KBM-7 (cell line): ENCODE data around the gene ITLN2.
"Not testable (repeated sequence)": the region's sequence is repeated elsewhere in the genome, so short reads cannot be mapped to it uniquely, and the experiment has no call there.

ENCODE experiments used
- DNase-seq: peaks from one replicate; pipeline ENCODE4 v3.0.0-alpha.2; 2015
- in situ Hi-C: fragments of 300-500 bp; cut with MboI; formaldehyde crosslinking; loops from 2 replicates; pipeline ENCODE4 v1.14.3; 2020; ENCODE audit warnings: low sequenced_read_pairs, low pct_unique_long_range_greater_than_20kb, mixed read lengths

Gene ITLN2

DNA sequence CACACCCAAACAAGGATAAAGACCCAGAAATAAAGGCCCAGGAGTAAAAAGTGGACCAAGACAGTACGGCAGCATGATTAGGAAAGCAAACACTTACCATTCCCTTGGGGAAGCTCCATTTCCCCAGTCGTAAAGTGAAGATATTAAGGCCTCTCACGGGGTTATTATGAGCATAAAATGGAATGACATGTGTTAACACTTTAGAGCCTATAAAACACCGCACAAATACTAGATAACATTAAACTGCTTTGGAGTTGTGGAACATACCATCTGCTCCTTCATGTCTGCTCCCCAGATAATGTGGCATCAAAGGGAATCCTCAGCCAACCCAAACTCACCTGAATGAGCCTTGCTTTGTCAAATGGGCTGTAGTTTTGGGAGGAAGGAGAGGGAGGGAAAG lies 8.9 kb upstream of the ITLN2 start:
- no peak for DNase-seq
- in situ Hi-C loops, result no loop called here

DNA sequence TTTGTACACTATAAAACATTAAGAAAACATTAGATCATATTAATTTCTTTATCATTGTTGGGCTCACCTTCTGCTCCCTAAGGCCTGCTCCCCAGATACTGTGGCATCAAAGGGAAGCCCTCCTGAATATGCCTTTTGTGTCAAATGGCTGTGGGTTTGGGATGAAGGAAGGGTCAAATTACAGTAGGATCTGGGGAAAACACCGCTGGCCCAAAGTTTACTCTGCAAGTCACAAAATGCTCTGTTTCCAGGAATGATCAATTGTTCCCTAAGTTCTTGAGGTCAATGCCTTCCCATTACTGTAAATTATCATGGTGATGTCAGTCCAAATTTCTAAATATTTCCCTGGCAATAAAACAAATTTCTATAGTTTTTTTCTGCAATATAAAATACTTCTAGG lies 6.8 kb upstream of the ITLN2 start:
- DNase-seq, result no peak
- in situ Hi-C loops, result no loop called here

DNA sequence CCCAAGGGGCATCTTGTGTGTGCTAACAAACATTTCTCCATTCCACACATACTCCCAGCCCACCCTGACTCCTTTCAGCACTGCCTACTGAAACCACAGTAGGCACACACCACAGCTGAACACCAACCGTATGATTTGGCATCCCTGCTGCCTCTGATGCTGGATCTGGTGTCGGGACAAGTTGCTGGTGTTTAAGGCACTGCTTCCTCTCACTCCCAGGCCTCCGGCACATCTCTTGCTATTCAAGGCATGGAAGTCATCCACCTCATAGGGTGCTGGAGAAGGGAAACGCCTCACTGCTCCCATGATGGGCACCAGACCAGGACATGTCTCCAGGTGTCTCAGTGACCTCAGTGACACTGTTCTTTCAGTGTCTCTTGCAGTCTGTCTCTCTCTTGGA lies 2.4 kb upstream of the ITLN2 start:
- no peak for DNase-seq
- in situ Hi-C loops, result loop anchor here (10.0 kb wide), 1 partner anchor 122 kb away; no protein-coding TSS in a partner anchor

DNA sequence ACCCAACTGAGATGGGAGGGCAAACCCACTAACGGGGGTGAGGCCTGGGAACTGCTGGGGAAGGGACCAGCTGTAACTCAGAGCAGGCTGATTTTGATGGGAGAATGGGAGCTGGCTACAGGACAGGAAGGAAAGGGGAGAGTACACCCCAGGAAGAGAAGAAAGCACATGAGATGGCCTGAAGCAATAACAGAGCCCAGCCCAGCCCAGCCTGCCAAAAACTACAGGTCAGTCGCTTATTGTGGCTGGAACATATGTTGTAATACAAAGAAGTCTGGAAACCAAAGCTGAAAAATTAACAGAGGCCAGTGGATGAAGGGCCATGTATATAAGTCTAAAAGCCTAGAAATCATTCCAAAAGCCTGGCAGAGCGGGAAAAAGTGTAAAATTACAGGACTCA lies 1.6 kb downstream of the ITLN2 start:
- DNase-seq, result no peak
- in situ Hi-C loops, result loop anchor here (10.0 kb wide), 1 partner anchor 118 kb away; no protein-coding TSS in a partner anchor

DNA sequence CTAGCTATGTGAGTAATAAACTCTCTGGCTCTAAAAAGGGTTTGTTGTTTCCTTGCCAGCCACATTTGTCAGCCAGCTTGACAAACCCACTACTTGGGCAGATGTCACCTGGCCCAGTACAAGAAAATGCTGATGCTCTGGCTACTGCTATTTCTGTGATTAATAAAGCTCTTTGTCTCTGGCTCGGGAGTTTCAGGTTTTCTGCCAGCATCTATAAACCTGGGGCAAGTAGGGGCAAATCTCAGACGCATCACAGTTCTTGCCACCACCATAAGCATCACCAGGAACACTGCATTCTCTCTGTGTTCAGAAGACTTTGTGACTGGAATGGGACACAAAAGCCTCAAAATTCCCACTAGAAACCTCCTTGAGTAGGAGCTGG lies 2.5 kb downstream of the ITLN2 start:
- in situ Hi-C loops, result loop anchor here (10.0 kb wide), 1 partner anchor 117 kb away; no protein-coding TSS in a partner anchor
- no peak for DNase-seq

DNA sequence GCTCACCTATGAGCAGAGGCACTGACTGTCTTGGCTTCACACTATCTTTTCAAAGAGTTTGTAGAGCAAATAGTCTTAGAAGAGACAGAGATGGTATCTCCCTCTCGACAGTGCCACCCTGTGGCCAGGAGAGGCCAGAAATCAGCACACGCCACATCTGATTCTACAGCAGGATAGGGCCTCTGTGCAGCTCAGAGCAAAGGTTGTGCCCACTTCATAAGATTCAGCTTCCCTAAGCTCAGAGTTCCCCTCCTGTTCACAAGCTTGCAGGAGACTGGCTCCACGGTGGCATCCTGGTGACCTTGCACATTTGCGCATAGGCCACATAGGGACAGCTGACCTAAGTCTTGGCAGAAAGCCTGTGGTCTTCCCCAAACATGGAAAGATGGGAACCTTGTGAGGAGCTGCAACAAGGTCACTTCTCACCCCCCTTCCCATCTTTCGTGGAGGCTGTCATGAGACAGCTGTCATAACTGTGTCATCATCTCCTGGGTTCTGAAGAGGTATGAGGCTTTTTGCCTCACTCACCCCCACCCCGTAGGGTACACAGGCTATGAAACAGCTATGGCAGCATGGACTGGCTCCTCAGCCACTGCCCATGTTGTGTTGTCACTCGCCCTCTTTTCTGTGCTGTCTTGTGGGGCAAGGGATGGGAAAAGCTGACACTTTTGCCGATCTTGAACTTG lies 3.0 kb downstream of the ITLN2 start:
- in situ Hi-C loops, result loop anchor here (10.0 kb wide), 1 partner anchor 117 kb away; no protein-coding TSS in a partner anchor
- peak; percentile 83 for DNase-seq

DNA sequence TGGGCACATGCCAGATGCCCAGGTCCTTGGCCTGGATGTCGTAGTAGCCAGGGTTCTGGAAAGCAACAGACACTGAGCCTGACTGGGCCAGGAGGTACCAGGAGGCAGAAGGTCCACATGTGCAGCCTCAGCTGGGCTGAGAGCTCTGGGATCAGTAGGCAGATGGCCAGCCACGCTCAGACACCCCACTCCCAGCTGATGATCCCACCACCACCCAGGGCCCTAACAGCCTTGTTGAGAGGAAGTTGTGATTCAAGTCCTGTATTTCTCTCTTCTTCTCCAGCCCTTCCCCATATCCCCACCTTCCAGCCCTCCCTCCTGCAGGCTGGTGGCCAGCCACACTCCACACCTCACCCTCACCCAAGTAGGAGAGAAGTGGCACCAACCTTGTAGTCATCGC lies 4.0 kb downstream of the ITLN2 start:
- DNase-seq, result no peak
- in situ Hi-C loops, result loop anchor here (10.0 kb wide), 1 partner anchor 116 kb away; no protein-coding TSS in a partner anchor

DNA sequence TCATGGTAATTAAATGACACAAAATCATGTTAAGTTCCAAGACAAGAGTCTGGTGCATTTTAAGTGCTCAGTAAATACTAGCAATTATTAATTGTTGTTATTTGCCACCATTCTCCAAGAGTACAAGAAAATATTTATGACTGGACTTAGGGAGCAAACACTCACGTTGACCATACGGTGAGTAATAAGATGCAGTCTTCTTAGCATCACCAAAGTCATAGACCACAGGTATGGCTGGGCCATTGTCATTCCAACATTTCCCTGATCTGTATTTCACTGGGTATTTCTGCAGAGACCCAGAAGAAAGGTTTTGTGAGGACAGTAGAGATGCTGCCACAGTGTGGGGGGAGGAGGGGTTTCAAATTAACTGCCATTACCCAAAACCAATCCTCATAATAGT lies 4.7 kb downstream of the ITLN2 start:
- in situ Hi-C loops, result loop anchor here (10.0 kb wide), 1 partner anchor 115 kb away; no protein-coding TSS in a partner anchor
- no peak for DNase-seq

DNA sequence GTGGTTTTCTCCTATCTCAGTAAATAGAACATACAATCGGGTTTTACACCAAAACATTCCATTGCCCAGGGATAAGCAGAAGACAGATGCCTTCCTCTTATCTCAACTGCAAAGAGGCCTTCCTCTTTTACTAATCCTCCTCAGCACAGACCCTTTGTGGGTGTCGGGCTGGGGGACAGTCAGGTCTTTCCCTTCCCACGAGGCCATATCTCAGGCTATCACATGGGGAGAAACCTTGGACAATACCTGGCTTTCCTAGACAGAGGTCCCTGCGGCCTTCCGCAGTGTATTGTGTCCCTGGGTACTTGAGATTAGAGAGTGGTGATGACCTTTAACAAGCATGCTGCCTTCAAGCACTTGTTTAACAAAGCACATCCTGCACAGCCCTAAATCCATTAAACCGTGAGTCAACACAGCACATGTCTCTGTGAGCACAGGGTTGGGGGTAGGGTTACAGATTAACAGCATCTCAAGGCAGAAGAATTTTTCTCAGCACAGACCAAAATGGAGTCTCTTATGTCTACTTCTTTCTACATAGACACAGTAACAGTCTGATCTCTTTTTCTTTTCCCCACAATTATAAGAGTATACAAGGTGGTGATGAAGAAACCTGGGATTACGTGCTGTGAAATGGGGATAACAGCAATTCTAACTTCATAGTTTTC lies 5.3 kb downstream of the ITLN2 start:
- DNase-seq, result peak; percentile 48
- in situ Hi-C loops, result not testable (repeated sequence)

DNA sequence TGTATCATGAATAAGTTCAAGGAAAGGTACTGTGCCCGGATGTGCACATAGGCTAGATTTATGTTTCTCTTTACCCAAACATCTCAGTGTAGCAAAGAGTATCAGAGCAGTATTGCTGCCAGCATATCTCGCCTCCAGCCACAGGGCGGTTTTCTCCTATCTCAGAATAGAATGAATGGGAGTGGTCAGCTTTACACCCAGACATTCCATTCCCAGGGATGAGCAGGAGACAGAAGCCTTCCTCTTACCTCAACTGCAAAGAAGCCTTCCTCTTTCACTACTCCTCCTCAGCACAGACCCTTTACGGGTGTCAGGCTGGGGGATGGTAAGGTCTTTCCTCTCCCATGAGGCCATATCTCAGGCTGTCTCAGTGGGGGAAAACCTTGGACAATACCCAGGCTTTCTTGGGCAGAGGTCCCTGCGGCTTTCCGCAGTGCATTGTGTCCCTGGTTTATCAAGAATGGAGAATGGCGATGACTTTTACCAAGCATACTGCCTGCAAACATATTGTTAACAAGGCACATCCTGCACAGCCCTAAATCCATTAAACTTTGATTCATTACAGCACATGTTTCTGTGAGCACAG lies 7.3 kb downstream of the ITLN2 start:
- DNase-seq, in situ Hi-C loops: not testable (repeated sequence)

DNA sequence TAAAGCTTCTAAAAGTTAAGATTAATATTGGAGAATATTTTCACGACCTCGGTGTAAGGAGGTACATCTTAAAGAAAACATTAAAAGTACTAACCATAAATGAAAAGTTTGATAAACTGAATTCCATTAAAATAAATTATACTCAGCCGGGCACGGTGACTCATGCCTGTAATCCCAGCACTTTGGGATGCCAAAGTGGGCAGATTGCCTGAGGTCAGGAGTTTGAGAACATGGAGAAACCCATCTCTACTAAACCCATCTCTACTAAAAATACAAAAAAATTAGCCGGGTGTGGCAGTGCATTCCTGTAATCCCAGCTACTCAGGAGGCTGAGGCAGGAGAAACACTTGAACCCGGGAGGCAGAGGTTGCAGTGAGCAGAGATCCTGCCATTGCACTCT lies 8.7 kb downstream of the ITLN2 start:
- in situ Hi-C loops, DNase-seq: not testable (repeated sequence)

DNA sequence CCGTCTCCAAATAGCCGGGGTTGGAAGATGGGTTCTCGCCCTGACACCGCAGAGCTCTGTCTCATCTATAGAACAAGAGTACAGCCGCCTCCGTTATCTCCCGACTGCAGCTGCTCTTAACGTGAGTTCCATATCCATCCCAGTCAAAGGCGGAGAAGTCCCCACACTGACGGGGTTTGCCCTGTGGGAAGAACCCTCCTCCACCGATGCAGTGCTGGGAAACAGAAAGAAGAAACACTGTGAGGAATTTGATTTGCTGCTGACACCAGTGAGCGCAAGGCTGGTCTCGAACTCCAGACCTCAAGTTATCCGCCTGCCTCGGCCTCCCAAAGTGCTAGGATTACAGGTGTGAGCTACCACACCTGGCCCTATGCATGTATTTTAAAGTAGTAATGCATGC lies 9.5 kb downstream of the ITLN2 start:
- in situ Hi-C loops, result no loop called here
- no peak for DNase-seq

DNA sequence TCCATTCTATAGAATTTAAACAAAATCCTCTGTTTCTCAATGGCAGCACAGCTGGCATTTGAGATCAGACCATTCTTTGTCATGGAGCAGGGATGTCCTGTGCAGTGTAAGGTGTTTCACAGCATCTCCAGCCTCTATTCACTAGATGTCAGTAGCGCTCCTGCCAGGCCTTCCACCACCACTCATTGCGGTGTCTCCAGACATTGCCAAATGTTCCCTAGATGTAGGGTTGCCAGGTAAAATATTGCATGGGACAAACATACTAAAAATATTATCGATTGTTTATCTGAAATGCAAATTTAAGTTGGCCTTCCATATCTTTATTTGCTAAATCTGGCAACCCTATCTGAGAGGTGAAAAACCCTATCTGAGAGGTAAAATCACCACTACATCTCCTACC lies 11.7 kb downstream of the ITLN2 start:
- peak; percentile 26 for DNase-seq
- in situ Hi-C loops, result no loop called here

DNA sequence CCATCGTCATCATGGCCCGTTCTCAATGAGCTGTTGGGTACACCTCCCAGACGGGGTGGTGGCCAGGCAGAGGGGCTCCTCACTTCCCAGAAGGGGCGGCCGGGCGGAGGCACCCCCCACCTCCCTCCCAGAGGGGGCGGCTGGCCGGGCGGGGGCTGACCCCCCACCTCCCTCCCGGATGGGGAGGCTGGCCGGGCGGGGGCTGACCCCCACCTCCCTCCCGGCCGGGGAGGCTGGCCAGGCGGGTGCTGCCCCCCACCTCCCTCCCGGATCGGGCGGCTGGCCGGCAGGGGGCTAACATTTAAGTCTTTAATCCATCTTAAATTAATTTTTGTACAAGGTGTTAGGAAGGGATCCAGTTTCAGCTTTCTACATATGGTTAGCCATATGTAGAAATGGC lies 17.9 kb downstream of the ITLN2 start:
- in situ Hi-C loops, DNase-seq: not testable (repeated sequence)

DNA sequence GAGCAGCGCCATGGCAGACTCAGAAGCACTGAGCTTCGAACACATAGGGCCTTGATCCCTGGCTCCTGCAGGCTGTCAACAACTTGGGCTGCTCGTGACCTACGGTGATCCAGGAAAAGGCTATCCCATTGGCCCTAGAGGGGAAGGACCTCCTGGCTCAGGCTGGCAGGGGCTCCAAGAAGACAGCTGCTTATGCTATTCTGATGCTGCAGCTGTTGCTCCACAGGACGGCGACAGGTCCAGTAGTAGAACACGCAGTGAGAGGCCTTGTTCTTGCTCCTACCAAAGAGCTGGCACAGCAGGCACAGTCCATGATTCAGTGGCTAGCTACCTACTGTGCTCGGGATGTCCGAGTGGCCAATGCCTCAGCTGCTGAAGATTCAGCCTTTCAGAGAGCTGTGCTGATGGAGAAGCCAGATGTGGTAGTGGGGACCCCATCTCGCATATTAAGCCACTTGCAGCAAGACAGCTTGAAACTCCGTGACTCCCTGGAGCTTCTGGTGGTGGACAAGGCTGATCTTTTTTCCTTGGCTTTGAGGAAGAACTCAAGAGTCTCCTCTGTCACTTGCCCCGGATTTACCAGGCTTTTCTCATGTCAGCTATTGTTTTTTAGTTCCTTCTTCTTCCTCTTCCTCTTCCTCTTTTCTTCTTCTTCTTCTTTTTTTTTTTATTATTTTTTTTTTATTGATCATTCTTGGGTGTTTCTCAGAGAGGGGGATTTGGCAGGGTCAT lies 18.9 kb downstream of the ITLN2 start:
- in situ Hi-C loops, result no loop called here
- DNase-seq, result peak; percentile 49

DNA sequence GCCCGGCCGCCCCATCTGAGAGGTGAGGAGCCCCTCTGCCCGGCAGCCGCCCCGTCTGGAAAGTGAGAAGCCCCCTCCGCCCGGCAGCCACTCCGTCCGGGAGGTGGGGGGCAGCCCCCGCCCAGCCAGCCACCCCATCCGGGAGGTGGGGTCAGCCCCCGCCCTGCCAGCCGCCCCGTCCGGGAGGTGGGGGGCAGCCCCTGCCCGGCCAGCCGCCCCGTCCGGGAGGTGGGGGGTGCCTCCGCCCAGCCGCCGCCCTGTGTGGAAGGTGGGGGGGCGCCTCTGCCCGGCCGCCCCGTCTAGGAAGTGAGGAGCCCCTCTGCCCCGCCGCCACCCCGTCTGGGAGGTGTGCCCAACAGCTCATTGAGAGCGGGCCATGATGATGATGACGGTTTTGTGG lies 21.3 kb downstream of the ITLN2 start:
- DNase-seq, in situ Hi-C loops: not testable (repeated sequence)

DNA sequence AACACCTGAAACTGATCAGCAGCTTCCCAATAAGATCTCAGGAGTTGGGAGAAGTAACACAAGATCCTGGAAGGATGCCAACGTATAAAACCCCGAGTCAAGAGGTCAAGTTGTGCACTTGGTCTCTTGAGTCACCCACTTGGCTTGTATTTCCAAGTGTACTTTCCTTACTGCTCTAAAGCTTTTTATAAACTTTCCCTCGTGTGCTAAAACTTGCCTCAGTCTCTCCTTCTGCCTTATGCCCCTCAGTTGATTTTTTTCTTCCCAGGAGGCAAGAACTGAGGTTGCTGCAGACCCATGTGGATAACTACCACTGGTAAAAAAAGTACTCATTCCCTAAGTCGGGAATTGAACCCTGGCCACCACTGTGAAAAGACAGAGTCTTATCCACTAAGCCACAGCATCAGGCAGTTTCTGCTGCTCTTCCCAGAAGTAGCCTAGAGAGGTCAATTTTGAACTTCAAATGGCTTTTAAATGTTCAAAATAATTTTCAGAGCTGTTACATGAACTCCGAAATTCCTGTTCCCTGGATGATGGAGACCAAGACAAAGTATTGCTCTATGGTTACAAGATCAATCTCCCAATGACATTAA lies 28.9 kb downstream of the ITLN2 start:
- DNase-seq, result no peak
- in situ Hi-C loops, result no loop called here

DNA sequence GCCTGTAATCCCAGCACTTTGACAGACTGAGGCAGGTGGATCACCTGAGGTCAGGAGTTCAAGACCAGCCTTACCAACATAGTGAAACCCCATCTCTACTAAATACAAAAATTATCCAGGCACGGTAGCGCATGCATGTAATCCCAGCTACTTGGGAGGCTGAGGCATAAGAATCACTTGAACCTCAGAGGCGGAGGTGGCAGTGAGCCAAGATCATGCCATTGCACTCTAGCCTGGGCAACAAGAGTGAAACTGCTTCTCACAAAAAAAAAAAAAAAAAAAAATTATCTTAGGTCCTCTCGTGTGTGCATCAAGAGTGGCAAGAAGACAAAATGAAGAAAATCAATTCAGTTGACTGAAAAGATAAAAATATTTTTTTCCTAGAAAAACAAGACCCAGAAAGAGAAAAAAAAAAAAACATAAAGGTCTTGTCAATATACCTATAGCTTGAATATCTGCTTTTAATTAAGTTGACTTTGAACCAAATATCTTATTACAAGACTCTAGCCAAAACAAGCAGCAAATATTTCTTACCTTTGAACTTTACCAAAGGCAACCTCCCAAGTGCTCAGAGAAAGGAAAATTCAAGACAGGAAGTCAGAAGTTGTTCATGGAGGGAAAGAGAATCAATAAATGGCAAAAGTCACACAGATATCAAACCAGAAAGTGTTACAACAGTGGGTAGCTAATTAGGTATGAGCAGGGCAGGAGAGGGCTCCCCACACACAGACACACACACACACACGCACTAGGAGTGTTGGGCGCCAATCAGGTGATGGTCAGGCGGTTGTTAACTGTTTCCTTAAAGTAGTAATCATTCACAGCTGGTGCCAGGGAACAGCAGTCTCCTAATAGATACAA lies 29.6 kb downstream of the ITLN2 start:
- no peak for DNase-seq
- in situ Hi-C loops, result no loop called here
